Measurements from ENCODE around the gene PKN2.
"Not testable (repeated sequence)": the region's sequence is repeated elsewhere in the genome, so short reads cannot be mapped to it uniquely, and the experiment has no call there.

The PKN2 gene

DNA sequence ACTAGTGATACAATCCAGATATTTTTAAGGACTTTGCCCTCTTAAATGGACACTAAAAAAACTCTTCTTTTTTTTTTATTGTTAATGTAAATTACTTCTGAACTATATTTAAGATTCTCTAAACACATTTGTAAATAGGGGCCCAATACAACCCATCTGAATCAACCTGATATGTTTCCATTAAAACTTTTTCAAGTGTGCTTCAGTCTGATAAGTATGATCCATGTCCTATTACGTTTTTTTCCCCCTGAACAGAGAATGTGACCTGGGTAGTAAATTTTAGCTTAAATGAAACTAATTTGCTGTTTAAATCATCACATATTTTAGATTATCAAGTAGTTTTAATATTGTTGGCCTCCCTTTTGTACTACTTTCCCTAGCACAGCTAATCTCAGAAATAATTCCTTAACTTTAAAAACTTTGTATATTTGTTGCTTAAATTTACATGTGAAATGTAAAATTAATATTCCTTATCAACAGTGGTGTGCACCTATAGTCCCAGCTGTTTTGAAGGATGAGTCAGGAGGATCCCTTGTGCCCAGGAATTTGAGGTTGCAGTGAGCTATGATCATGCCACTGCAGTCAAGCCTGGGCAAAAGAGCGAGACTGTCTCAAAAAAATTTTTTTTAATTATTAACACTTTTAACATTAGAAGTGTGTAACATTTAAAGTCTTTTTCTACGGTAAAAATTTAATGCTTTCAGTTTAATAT lies 3.0 kb upstream of the PKN2 start:
- DNase-seq: no peak

DNA sequence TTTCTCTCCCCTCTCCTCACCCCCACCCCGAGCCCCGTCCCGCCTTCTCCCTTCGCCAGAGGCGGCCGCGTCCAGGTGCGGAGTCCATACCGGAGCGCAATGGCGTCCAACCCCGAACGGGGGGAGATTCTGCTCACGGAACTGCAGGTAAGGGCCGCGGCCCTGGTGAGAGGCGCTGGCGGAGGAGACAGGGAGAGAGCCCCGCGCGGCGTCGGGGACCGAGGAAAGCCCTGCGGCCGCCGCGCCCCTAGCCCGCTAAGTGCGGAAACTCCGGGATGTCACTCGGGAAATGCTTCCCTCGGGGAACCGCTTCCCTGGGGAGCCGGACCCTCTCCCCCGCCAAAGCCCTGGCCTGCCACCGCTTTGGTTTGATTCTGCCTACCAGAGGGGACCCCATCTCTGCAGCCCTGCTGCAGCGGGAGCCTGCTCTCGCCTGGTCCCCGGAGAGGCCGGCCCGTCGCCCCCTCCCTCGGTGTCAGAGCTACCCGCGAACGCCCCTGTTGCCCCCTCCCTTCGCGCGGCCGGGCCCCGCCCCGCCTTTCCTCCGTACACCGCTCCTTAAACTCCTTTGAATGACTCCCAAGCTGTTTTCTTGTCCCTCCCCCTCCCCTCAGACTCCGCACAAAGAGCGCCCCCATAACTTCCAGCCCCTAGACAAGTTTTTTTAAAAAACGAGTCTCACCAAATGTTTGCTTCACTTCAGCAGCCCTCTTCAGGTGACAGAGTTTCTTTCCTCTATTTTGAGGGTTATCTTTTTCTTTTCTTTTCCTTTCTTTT lies 597 bp downstream of the PKN2 start:
- peak; percentile 69 for DNase-seq

GRCh38 chr1:88685259-88685620 lies 1.2 kb downstream of the PKN2 start:
- DNase-seq: no peak

DNA sequence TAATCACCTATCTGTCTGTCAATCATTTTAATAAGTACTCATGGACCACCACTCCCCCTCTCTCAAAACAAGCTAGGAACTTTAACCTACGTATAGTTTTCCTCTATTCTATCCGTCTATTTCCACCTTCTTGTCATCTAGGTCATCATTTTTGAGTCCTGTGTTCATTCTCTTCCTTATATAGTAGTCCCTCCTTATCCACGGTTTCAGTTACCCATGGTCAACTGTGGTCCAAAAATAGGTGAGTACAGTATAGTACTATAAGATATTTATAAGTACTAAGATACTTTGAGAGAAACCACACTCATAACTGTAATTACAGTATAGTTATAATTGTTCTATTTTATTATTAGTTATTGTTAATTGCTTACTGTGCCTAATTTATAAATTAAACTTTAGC lies 7.5 kb downstream of the PKN2 start:
- no peak for DNase-seq

- DNase-seq: no peak
These were observed 11.7 kb downstream of the PKN2 start for GRCh38 chr1:88695781-88696180.

GRCh38 chr1:88697503-88697902 lies 13.4 kb downstream of the PKN2 start:
- DNase-seq: no peak

DNA sequence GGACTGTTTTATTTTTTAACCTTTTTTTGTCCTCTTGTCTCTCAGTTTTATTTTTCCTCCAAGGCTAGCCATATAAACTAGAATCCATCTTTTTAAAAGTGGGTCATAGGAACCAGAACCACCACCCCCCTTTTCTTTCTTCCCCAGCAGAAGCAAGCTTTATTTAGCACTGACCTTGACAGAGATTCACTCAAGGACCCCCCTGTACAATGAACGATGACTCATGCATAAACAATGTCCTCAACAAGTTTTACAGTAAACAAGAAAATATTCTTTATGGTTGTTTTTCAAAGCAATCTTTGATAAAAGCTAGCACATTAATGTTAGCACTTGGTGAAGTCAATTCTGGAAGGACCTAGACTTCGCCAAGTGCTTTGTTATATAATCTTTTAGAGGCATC lies 14.1 kb downstream of the PKN2 start:
- DNase-seq: no peak

DNA sequence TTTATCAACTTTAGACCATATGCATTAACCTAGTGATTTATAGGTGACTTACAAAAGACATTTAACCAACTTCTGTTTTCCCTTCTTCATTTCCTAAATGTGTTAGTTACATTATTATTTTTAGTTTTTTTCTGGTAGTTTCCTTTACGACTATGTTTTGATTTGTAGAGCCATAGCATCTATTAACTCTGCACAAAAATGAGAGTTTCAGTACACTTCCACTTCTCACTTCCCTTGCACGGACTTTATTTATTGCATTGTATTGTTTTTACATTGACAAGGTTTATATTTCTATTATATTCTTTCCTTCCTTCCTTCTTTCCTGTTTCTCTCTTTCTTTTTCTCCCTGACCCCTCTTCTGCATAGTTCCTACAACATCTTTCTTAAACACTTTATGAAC lies 14.7 kb downstream of the PKN2 start:
- no peak for DNase-seq

GRCh38 chr1:88700425-88701013 lies 16.4 kb downstream of the PKN2 start:
- no peak for DNase-seq

DNA sequence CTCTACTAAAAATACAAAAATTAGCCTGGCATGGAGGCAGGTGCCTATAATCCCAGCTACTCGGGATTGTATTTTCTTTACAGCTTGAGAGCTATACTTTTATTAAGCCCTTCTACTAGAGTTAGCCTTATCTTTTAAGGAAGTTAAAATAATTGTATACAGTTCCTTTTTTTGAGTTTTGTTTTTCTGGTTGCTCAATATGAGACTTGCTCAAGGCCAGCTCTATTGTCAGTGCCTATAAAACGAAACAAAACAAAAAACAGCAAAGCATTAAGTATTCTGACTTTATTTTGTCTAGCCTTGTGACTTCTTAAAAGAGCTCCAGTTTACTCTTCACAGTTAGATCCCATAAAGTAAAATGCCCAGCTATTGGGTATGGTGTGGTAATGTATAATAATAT lies 17.2 kb downstream of the PKN2 start:
- DNase-seq: no peak

- DNase-seq: not testable (repeated sequence)
These were observed 17.7 kb downstream of the PKN2 start for GRCh38 chr1:88701793-88702192.

- no peak for DNase-seq
These were observed 23.9 kb downstream of the PKN2 start for GRCh38 chr1:88708011-88708410.

GRCh38 chr1:88712907-88713306 lies 28.8 kb downstream of the PKN2 start:
- not testable (repeated sequence) for DNase-seq

DNA sequence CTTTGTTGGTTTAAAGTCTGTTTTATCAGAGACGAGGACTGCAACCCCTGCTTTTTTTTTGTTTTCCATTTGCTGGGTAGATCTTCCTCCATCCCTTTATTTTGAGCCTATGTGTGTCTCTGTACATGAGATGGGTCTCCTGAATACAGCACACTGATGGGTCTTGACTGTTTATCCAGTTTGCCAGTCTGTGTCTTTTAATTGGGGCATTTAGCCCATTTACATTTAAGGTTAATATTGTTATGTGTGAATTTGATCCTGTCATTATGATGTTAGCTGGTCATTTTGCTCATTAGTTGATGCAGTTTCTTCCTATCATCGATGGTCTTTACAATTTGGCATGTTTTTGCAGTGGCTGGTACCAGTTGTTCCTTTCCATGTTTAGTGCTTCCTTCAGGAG lies 32.5 kb downstream of the PKN2 start:
- DNase-seq: not testable (repeated sequence)

DNA sequence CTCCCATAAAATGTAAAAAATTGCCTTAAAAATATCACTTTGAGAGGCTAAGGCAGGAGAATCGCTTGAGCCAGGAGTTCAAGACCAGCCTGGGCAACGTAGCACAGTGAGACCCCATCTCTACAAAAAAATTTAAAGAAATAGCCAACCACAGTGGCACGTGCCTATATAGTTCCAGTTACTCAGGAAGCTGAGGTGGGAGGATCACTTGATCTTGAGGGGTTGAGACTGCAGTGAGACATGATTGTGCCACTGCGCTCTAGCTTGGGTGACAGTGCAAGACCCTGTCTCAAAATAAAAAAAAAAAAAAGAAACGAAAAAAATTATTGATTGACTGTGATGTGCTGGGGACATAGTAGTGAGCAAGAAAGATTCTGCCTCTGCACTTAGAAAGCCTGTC lies 38.4 kb downstream of the PKN2 start:
- DNase-seq: no peak

GRCh38 chr1:88726697-88727096 lies 42.6 kb downstream of the PKN2 start:
- no peak for DNase-seq

DNA sequence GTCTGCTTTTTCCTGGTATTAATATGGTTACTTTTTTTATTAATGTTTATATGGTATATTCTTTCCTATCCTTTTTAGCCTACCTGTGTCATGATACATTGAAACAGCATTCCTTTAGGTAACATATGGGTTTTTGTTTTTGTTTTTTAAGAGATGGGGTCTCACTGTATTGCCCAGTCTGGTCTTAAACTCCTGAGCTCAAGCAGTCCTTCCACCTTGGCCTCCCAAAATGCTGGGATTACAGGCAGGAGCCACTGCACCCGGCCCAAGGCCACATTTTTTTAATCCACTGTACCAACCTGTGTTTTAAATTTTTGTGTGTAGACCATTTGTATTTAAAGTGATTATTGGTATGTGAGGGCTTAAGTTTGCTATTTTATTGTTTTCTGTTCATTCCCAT lies 43.1 kb downstream of the PKN2 start:
- no peak for DNase-seq

- no peak for DNase-seq
These were observed 45.2 kb downstream of the PKN2 start for GRCh38 chr1:88729297-88729696.

- DNase-seq: no peak
These were observed 46.1 kb downstream of the PKN2 start for GRCh38 chr1:88730132-88730675.

DNA sequence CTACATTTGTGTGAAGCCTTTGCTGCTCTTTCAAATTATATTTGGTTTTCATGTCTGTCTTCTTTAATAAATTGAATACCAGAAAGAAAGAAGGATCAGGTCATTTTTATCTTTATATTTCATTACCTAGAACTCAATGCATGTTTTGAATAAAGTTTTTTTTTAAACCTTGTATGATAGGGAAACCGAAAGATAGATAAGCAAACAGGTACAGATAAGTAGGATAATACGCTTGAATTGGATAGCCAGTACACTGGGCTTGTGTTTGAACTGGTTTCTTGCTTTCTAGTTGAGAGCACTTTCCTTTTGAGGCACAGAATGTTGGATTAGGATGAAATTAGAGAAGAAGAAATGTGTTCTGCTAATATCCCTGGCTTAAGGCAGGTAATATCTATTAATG lies 46.9 kb downstream of the PKN2 start:
- no peak for DNase-seq

- no peak for DNase-seq
These were observed 47.6 kb downstream of the PKN2 start for GRCh38 chr1:88731475-88732269.

- no peak for DNase-seq
These were observed 51.3 kb downstream of the PKN2 start for GRCh38 chr1:88735382-88735781.

GRCh38 chr1:88735909-88736308 lies 51.8 kb downstream of the PKN2 start:
- no peak for DNase-seq
